ENCODE measurements around the gene FUBP3. TPM values are rescaled to one million over a fixed set of nuclear protein-coding genes. Genes with fewer than 3 reads are reported as not detected.
"Not testable (repeated sequence)": the region's sequence is repeated elsewhere in the genome, so short reads cannot be mapped to it uniquely, and the experiment has no call there.

The FUBP3 gene
- total RNA-seq, 2 donors from 2014 or later, result 25.4 to 47.6 TPM

GRCh38 chr9:130680836-130681768 lies 101.7 kb downstream of the FUBP3 start:
- no peaks in the 10 kb centered on the region for H3K9me3 Mint-ChIP-seq

GRCh38 chr9:130681769-130682420 lies 102.5 kb downstream of the FUBP3 start:
- ATAC-seq (replicated peaks), result peak; percentile 48
- H3K4me3 Mint-ChIP-seq, result peak overlapping the region; percentile 87
- no peaks in the 10 kb centered on the region for H3K36me3 Mint-ChIP-seq (ENCODE audit: low read depth)
- H3K9me3 Mint-ChIP-seq, result no peaks in the 10 kb centered on the region
- no peaks in the 10 kb centered on the region for H3K27me3 Mint-ChIP-seq
- peaks cover 5% of the 10 kb centered on the region for H3K4me1 Mint-ChIP-seq
- peak overlapping the region; percentile 84 for H3K27ac Mint-ChIP-seq

More at GRCh38 chr9:130680836-130681768, 101.7 kb downstream of the FUBP3 start:
- H3K27me3 Mint-ChIP-seq, result no peaks in the 10 kb centered on the region
- no peak overlapping the region for H3K27ac Mint-ChIP-seq
- no peaks in the 10 kb centered on the region for H3K36me3 Mint-ChIP-seq (ENCODE audit: low read depth)
- ATAC-seq (replicated peaks), result peak; percentile 82
- H3K4me3 Mint-ChIP-seq, result peak overlapping the region; percentile 87
- H3K4me1 Mint-ChIP-seq, result peaks cover 5% of the 10 kb centered on the region

- Mint-ChIP-seq H3K4me1 (peaks cover 5% of the 10 kb centered on the region), H3K9me3 (no peaks in the 10 kb centered on the region), H3K27ac (peak overlapping the region; percentile 84), H3K36me3 (ENCODE audit: low read depth) (no peaks in the 10 kb centered on the region), H3K27me3 (no peaks in the 10 kb centered on the region), H3K4me3 (peak overlapping the region; percentile 87)
- ATAC-seq (replicated peaks), result peak; percentile 32
Measured at GRCh38 chr9:130682421-130683121, 103.2 kb downstream of the FUBP3 start.

- Mint-ChIP-seq H3K27ac (no peak overlapping the region), H3K36me3 (ENCODE audit: low read depth) (no peaks in the 10 kb centered on the region), H3K4me3 (no peak overlapping the region), H3K27me3 (no peaks in the 10 kb centered on the region), H3K9me3 (no peaks in the 10 kb centered on the region), H3K4me1 (peaks cover 10% of the 10 kb centered on the region)
- ATAC-seq (replicated peaks), result no peak
Measured at GRCh38 chr9:130685104-130685503, 105.7 kb downstream of the FUBP3 start.

GRCh38 chr9:130685945-130686344 lies 106.6 kb downstream of the FUBP3 start:
- peaks cover 10% of the 10 kb centered on the region for H3K4me1 Mint-ChIP-seq
- not testable (repeated sequence) for ATAC-seq (replicated peaks); H3K4me3 Mint-ChIP-seq; H3K9me3 Mint-ChIP-seq; H3K36me3 Mint-ChIP-seq (ENCODE audit: low read depth); H3K27ac Mint-ChIP-seq; H3K27me3 Mint-ChIP-seq

GRCh38 chr9:130687615-130688014 lies 108.2 kb downstream of the FUBP3 start:
- H3K4me1 Mint-ChIP-seq, result peaks cover 6% of the 10 kb centered on the region
- no peak overlapping the region for H3K4me3 Mint-ChIP-seq
- no peaks in the 10 kb centered on the region for H3K9me3 Mint-ChIP-seq
- no peaks in the 10 kb centered on the region for H3K27me3 Mint-ChIP-seq
- no peak overlapping the region for H3K27ac Mint-ChIP-seq
- no peaks in the 10 kb centered on the region for H3K36me3 Mint-ChIP-seq (ENCODE audit: low read depth)
- no peak for ATAC-seq (replicated peaks)

Other genes starting within 250 kb of the FUBP3 start
- gene ASS1, start 134.6 kb upstream of the FUBP3 start, total RNA-seq, result 1 to 10 TPM in 1 of 2 donors, under 1 TPM in 1; 0.69 to 1.4 TPM
- under 1 TPM in 1 of 2 donors, not detected in 1; 0.15 TPM for gene PRDM12, start 85.0 kb downstream of the FUBP3 start, total RNA-seq
- 10 to 100 TPM; 66.9 to 89.1 TPM for gene EXOSC2, start 114.2 kb downstream of the FUBP3 start, total RNA-seq